ENCODE results near the gene HOXC6.

The HOXC6 gene

DNA sequence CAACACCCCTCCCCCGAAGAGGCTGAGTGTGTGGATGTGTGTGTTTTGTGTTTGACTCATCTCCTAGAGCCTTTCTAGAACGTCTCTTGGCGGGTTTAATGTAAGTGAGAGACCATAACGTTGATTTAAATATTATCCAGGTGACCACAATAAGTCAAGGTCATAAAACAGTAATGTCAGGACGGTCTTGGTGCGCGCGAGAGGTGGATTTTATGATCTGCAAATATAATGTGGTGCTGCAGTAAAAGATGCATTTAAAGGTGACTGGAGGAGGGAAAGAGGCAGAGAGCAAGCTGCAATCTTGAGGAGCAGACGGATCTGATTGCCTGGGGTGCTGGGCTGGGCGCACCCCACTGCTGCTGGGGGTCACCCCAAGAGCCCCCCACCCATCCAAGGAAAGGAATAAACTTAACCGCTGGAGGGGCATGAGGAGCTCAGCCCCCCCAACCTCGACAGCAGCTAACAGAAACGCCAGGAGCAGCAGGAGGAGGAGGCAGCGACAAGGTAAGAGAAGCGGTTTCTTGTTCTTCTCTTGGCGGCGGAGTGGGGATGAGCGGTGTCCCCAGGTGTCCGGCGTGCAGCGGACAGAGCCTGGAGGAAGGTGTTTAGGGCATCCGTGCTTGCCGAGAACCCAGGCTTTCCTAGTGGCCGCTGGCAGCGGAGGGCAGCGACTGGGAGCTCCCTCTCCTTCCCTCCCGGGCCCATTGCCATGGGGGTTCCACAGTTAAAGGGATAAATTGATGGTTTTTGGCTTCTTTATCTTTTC is 37.7 kb upstream of the HOXC6 start:
- no peak for DNase-seq (ENCODE audit: low spot score)

DNA sequence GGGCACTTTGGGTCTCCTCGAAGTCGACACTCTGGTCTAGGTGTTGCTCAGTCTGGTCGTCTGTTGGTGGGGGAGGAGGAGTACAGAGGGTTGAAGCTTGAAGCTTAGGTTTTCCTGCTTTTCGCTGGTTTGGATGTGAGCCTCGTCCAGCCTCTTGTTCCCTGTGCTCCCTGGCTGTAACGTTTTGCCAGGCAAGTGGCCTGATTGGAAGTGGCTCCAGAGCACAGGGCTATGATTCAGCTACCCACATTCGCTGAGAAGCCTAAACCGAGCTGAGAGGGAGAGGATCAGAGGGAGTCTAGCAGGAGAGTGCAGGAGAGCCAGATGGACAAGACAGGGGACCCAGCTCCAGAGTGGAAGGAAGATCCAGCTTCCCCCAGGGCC is 37.2 kb upstream of the HOXC6 start:
- DNase-seq (ENCODE audit: low spot score): no peak

DNA sequence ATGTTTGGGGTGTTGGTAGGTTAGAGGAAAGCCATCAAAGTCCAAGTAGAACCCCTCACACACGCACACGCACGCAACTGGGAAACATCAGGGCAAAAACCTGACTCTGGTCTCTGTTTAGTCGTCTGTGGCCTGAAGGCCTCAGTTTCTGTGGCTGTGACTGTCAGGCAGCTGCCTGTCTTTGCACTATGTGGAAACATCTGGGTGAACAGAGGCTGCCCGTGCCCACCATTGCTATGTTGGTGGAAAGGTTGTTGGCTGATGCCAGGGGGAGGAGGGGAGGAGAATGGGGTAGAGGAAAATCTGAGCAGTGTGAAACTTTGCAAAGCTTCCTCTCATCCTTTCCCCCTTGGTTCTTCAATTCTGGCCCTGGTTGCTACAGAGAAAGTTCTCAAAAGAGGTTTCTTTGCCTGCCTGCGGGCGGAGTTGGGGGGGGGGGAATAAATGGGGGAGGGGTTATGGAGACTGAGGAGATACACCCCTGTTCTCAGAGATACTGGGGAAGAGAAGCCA is 35.8 kb upstream of the HOXC6 start:
- DNase-seq (ENCODE audit: low spot score): no peak

DNA sequence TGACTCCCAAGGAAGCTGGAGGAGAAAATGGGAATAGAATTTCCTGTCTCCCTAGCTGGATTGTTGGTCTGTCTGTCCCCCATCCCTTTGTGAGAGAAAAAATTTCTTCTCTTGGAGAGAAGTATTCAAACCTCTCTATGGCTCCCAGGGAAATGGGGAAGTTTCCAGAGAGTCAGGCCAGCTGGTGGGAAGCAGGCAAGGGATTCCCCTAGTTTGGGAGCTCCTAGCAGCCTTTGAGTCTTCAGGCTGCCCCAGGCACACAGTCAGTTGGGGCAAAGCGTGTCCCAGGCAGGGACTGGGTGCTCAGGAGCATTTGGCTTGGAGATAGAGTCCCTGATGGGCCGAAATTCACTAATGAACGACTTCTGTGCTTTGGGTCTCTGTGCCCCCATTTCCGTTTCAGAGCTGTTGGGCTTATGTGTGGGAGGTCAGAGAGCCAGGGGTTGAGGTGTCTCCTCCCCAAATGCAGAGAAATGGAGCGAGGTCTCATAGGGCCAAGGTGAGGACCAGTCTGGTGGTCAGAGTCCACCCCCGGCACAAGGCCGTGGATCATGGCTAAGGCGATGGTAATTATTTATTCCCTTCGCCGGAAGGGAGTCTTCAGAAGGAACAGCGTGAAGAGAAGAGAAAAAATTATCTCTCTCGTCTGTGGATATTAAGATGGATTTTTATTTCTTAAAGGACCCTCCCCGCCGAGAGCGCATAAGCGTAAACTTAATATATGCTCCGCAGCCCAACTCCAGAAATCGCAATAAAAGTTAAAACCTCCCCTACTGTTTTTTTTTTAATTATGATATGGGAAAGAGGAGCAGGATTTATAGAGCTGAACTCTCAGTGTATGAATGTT is 34.9 kb upstream of the HOXC6 start:
- DNase-seq (ENCODE audit: low spot score): no peak

DNA sequence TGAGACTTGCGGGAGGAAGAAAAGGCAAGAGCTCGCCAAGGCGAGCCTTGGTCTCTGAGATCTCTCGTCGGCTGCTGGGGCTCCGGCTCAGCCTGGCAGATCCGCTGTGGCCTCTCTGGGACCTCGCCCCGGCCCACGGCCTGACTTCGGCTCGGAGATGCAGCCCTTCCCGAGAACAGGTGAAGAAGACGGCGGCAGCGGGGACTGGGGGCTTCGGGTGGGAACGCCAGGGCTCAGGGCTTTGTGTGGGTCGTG is 34.3 kb upstream of the HOXC6 start:
- no peak for DNase-seq (ENCODE audit: low spot score)

DNA sequence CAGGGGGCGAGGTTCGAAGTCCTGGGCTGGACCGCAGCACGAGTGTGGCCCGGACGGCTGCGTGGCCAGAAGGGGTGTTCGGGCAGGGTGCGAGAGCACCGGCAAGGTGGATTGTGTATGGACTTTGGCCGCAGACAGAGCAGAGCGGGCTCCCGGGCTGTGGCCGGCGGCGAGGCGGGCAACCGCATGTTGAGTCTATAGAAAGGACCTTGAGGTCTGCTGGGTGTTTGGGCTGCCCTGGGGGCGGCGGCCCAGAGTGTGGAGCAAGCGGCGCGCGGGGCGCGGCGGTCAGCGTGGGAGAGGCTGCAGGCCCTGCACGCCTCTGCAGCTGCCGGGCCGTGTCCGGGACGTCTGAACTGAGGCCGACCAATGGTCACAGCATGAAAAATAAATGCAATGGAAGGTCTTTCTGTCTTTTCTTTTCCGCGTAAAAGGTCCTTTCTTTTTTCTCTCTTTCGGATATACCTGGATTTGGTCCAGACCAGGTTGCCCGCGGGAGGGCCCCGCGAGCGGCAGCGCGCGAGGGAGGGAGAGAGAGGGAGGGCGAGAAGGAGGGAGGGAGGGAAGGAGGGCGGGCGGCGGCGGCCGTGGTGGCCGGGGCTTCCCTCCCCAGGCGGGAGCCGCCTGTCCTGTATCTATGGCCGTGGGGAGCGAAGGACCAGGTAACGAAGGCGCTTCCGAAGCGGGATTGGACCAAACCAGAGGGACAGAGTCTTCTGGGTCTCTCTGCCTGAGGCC is 33.8 kb upstream of the HOXC6 start:
- DNase-seq (ENCODE audit: low spot score): no peak

DNA sequence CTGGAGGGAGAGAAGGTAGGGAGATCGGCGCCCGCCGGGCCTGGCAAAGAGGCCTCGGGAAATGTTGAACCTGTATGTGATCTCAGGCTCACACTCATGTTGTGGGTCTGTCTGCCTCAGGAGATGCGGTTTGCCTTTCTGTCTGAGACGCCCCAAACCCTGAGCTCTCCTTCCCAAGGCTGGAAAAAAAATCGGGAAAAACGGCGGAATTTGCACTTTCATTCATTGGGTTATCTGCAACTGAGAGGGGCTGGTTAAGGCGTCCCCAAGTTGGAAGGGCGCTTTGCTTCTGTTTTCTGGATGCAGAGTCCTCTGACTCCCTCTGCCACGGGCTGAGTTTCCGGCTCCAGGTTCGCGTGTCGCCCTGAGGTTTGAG is 33.2 kb upstream of the HOXC6 start:
- DNase-seq (ENCODE audit: low spot score): no peak

DNA sequence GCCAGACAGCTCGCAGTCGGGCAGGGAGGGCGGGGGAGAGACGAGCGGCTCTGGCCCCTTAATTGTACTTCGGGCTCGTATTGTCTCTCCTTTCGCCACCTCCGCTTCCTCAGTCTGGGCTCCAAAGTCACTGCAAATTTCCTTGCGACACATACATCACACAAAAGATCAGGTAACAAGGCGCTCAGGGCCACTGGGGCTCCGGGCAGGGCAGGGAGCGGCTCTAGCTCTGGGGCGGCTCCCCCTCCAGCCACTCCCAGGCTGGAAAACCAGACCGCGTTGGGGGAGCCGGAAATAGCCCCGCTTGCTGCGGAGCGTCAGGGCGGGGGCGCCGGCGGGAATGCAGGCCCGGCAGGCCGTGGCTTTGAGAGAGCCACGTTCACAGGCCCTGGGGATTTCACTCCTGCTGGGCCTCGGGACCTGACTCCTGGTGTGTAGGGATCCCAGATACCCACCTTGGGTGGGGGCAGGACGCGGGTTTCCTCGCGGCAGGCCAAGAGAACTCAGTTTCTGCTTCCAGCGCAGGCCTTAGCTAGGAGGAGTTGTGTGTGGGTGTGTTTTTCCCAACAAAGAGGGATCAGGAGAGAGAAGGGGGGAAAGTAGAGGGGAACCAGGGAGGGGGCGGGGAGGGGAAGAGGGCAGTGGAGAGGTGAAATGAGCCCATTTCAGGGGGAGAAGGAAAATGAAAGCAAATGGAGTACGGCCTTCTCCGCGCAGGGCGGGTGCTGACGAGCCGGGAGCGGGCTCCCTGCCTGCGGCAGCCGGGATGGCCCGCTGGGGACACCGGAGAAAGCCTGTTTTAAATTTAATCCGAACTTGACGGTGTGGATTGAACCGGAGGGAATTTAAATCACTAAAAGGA is 32.6 kb upstream of the HOXC6 start:
- peak; percentile 70 for DNase-seq (ENCODE audit: low spot score)

DNA sequence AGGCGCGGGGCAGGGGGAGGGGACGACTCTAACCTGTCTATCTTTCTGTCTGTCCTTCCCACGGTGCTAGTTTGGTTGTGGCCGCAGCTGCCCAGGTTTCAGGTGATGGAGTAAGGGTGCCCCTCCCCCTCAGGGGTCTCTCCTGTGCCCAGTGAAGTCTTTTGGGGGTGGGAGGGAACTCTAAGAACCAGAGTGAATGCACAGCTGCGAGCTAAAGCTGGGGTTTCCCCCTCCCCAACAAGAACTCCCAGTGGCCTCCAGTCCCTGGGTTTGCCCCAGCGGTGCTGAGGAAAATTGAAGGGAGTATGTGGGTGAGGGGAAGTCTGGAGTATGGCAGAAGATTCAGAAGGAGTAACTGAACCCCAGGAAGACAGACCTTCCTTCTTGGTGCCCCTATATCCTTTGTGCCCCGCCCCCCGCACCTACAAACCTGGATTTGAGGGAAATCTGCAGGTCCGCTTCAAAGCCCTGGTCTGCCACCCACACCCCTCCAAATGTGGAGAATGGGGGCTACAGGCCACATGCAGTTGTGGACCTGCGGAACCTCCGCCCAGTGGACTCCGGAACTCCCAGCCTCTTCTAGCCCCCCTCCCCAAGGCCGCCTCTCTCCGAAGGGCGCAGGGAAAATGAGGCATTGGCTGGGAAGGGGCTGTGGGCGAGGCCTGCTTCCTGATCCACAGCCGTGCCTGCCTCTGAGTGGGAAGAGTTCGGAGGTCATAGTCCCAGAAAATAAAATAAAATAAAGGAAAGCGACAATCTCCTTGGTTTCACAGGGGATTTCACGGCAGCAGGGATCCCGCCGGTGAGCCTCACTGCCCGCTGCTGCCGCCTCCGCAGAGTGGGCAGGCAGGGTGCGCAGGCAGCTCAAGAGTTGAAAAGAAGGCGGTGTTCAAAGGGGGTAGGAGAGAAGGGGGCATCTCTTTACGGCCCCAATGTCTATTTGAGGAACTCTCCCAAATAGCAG is 31.7 kb upstream of the HOXC6 start:
- DNase-seq (ENCODE audit: low spot score): no peak

DNA sequence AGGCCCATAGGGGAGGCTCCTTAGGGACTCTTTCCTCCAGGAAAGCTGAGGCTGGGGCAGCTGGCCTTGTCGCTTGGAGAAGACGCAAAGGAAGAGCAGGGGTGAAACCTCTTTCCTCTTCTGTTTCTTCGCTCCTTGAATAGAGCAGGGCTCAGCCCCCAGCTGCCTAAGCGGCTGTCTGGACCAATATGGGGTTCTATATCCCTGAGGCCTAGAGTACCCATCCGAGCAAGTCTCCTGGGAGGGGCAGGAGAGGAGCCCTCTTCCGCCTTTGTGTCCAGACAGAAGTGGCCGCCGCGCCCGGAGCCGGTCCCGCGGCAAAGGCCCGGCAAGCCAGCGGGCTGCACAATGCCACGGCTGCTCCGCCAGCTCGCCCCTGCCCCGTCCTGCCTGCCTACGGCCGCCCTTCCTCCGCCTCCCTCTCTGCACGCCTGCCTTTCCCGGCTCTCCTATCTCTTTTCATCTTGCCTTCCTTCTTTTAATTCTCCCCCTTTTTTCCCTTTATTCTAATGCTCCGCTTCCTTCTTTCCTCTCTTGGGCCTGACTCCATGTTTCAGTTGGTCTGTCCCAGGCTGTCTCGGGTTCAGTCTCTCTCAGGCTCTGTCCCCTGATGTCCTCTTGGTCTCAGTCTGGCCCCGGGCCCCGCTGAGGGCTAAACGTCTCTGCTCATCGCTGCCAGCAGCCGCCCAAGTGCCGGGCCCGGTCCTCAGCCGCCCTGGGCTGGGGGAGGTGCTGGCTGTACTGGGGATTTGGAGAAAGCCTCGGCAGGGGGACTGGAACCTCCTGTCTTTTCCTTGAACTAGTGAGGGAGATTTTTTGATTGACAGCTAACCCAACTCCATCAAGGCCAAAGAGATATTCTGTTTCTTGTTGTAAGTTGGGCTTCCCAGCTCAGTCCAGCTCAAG is 30.8 kb upstream of the HOXC6 start:
- DNase-seq (ENCODE audit: low spot score): no peak

DNA sequence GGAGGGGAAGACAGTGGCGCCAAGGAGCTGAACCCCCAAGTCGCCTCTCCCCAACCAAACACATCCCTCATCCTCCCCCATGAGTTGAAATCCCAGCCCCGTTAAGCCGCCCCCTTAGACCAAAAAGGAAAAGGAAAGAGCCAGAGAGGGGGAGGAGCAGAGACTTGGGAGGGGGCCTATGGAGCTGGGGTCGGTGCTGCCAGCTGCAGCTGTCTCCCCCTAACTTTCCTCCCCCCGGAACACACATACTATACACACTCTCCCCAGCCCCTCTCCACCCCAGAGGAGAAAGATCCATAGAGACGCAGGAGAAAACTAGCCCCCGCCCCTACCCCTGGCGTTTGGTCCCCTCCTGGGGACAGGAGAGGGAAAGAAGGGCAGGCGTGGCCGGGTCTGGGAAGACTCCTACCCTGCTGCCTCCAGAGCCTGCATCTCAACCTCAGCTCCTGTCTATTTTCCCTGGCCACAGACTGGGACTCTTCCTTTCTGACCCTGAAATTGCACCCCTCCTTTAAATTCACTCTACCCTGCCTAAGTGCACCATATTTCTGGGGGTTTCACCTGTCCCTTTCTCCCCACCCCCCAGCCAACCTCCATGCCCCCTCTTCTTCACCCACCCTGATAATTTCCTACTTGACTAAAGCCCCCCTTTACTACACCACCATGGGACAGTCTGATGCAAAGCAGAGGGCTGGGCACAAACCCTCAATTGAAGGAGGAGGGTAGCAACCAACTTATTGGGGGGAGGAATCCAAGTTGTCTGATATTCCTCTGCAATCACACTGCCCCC is 29.9 kb upstream of the HOXC6 start:
- no peak for DNase-seq (ENCODE audit: low spot score)

DNA sequence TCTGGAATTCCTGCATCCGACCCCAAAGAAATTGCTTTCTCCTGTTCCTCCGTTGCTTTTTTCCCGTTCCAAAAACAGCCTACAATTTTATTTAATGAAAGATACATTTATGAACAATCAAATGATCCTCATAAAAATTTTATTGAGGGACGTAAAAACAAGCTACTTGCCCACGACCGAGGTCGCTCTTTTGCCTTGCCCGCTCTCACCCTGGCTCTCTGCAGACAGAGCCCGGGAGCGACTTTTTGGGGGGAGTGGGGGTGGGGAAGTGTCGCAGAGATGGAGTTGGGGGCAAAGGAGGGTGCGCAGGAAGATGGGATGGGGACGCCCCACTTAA is 29.4 kb upstream of the HOXC6 start:
- no peak for DNase-seq (ENCODE audit: low spot score)

DNA sequence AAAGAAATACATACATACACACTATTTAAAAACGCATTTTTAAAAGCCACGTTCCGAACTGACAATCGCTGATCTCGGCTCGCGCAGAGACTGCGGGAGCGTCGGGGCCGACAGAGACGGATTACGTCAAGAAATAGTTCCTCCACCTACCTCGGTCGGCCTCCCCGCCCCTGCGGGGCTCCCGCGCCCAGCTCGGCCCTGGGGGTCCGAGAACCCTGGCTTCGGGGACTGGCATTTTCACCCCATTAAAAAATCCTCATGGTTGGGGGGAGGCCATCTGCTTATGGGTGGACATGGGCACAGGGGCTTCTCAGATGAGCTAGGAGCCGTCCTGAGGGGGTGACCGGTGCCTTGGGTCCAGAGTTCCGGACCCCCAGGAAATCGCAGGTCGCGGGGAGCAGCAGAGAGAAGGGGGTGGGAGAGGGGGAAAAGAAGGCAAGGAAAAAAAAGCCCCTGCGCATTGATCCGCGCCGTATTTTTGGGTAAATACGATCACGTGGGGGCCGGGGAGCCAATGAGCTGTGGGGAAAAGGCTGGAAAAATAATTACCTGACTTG is 28.6 kb upstream of the HOXC6 start:
- DNase-seq (ENCODE audit: low spot score): peak; percentile 53

DNA sequence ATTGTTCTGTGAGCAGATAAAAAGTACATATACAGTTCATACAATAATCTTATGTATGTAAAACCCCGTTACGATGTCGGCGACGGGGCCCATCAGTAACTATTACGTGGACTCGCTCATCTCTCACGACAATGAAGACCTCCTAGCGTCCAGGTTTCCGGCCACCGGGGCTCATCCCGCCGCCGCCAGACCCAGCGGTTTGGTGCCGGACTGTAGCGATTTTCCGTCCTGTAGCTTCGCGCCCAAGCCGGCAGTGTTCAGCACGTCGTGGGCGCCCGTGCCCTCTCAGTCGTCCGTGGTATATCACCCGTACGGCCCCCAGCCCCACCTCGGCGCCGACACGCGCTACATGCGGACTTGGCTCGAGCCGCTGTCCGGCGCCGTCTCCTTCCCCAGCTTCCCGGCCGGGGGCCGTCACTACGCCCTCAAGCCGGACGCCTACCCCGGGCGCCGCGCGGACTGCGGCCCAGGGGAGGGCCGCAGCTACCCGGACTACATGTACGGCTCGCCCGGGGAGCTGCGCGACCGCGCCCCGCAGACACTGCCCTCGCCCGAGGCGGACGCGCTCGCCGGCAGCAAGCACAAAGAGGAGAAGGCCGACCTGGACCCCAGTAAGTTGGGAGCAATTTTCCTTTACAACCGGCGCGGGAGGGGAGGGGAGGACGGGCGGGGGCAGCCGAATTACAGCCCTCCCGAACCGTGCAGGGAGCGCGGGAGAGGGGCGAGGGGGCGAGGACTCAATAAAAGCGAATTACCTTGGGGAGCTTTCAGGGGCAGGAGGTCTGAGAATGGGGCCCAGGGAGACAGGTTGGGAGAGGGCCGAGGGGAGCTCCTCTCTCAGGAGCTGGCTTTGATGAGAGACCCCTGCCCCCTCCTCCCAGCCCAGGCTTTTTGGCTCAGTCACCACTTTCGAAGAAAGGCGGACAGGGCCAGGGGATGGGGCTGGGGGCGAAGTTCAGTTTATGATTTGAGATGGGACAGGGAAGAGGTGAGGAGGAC is 27.8 kb upstream of the HOXC6 start, which contains the start of gene HOXC9:
TSS of gene HOXC9 (plus strand) at position 46 of the 999 bp plus-strand sequence. CDS start at position 74, 28 bp downstream.
- DNase-seq (ENCODE audit: low spot score): no peak

DNA sequence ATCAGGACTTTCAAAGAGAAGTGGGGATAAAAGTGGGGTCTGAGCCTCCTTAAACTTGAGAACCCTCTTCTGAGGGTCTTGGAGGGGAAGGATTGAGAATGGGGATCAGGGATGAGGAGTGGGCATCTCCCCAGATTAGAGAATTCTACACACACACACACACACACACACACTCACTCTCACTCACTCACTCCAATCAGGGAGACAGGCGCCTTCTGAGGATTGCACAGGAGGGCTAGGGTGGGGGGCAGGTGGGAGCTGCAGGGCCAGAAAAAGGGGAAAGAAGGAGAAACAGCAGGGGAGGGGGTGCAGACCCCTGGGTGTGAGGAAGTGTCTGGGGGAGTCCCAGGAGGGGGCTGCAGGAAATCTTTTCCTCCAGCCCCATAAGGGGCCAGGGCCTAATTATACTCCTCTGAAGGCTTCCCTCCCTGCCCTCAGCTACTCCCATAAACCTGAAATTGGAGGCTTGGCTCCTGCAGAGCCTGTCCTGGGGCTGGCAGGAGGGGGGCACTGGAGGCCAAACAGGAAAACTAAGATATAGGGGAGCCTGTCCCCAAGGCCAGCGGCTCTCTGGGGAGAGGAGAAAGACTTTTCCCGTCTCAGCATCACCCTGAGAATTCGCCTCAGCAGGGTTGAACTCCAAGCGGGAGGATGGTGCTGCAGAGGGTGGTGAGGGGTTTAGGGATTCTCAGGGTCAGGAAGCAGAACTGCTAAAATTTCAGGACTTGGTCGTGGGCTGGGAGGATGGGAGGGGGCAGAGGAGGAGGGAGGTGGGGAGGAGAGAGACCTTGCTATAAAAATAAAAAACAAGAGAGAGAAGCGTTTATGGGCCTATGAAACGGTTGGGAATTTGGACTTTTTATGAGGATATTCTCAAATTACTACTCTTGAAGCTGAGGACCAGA is 26.7 kb upstream of the HOXC6 start:
- DNase-seq (ENCODE audit: low spot score): no peak

DNA sequence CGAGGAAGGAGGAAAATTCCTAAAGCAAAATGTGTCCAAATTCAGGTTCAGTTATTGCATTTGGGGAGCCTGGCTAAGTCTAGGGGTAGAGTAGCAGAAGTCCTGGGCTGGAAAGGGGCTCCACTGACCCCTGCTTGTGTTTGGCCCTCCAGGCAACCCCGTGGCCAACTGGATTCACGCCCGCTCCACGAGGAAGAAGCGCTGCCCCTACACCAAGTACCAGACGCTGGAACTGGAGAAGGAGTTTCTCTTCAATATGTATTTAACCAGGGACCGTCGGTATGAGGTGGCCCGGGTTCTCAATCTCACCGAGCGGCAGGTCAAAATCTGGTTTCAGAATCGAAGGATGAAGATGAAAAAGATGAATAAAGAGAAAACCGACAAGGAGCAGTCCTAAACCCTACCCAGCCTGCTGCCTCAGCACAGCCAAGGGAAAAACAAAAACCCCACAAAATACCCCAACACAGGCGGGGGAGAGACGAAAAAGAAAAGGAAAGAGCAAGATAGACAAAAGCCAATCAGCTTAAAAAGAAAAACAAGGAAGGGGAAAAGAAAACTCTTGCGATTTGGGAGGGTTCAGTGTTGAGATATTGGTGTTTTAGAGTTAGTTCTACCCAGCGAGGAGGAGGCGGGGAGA is 25.8 kb upstream of the HOXC6 start:
- no peak for DNase-seq (ENCODE audit: low spot score)

All from hepatic stellate cell (primary cell).